GM12878 (cell line): ENCODE results near the gene RAD51B. TPM values are rescaled to one million over a fixed set of nuclear protein-coding genes. Genes with fewer than 3 reads are reported as not detected.

Experiments used
- ATF2 ChIP-seq: IDR thresholded peaks from 2 replicates; pipeline ENCODE4 v1.6.1; 2012; ENCODE audit warnings: low read length, inconsistent platforms
- BCL11A ChIP-seq: IDR thresholded peaks from 2 replicates; pipeline ENCODE4 v1.6.1; 2011; ENCODE audit warnings: low read depth, low read length
- BCL3 ChIP-seq: IDR thresholded peaks from 2 replicates; pipeline ENCODE4 v1.6.1; 2011; ENCODE audit warnings: borderline replicate concordance, low read depth, mild to moderate bottlenecking, moderate library complexity, low read length; ENCODE audit not compliant: insufficient read depth, poor library complexity, severe bottlenecking
- CBX5 ChIP-seq: sonication (generic); IDR thresholded peaks from 2 replicates; pipeline ENCODE4 v1.6.1; 2016; ENCODE audit warnings: low read depth, moderate library complexity, mild to moderate bottlenecking, inconsistent platforms
- CREB1 ChIP-seq: IDR thresholded peaks from 2 replicates; pipeline ENCODE4 v1.6.1; 2012; ENCODE audit warnings: low read depth, mild to moderate bottlenecking, inconsistent platforms
- CREM ChIP-seq: IDR thresholded peaks from 2 replicates; pipeline ENCODE4 v1.6.1; 2014; ENCODE audit warnings: antibody characterized with exemption, low read depth
- CTCF ChIP-seq, 3 experiments: IDR thresholded peaks in 2 of 3; conservative IDR thresholded peaks in 1 of 3; 2 replicates each; pipeline ENCODE4 v1.5.1; 2011; ENCODE audit warnings: low read depth in 3 of 3, low read length in 3 of 3, mild to moderate bottlenecking in 3 of 3, control low read depth in 2 of 3, moderate library complexity in 2 of 3, inconsistent platforms in 1 of 3, mixed read lengths in 1 of 3; ENCODE audit not compliant: control insufficient read depth in 2 of 3, insufficient read depth in 1 of 3; ENCODE audit errors: extremely low read depth in 1 of 3
- EED ChIP-seq: sonication (generic); IDR thresholded peaks from 2 replicates; pipeline ENCODE4 v1.6.1; 2016; ENCODE audit warnings: antibody characterized with exemption, low read depth
- EP300 ChIP-seq, 2 experiments: fragments of 150-350 bp in 1 of 2; IDR thresholded peaks; 2 replicates each; pipeline ENCODE4 v1.6.1; 2011 to 2012; ENCODE audit warnings: low read depth in 2 of 2, low read length in 2 of 2, borderline replicate concordance in 1 of 2, improper control_type of control experiment in 1 of 2, inconsistent platforms in 1 of 2; ENCODE audit not compliant: control insufficient read depth in 1 of 2
- ESRRA ChIP-seq: IDR thresholded peaks from 2 replicates; pipeline ENCODE4 v1.6.1; 2012; ENCODE audit warnings: mild to moderate bottlenecking, low read length, improper control_type of control experiment
- ETV6 ChIP-seq, 2 experiments: fragments of 450-650 bp in 1 of 2; IDR thresholded peaks in 1 of 2; conservative IDR thresholded peaks in 1 of 2; 2 replicates each; pipeline ENCODE4 v1.6.1; 2014; ENCODE audit warnings: antibody characterized with exemption in 1 of 2, borderline replicate concordance in 1 of 2, low read depth in 1 of 2, mild to moderate bottlenecking in 1 of 2, moderate library complexity in 1 of 2
- EZH2 ChIP-seq: IDR thresholded peaks from 2 replicates; pipeline ENCODE4 v1.6.1; 2012; ENCODE audit warnings: low read depth, mild to moderate bottlenecking, control low read depth, inconsistent platforms, low read length, borderline replicate concordance; ENCODE audit not compliant: control insufficient read depth
- IKZF1 ChIP-seq: fragments of 450-650 bp; conservative IDR thresholded peaks from 2 replicates; pipeline ENCODE4 v1.6.1; 2017; ENCODE audit warnings: antibody characterized with exemption, mild to moderate bottlenecking
- IRF4 ChIP-seq: IDR thresholded peaks from 2 replicates; pipeline ENCODE4 v1.6.1; 2011; ENCODE audit warnings: low read depth, low read length
- MEF2A ChIP-seq: IDR thresholded peaks from 2 replicates; pipeline ENCODE4 v1.6.1; 2011; ENCODE audit warnings: low read depth, mild to moderate bottlenecking, low read length, moderate library complexity; ENCODE audit not compliant: insufficient read depth
- MTA3 ChIP-seq: IDR thresholded peaks from 2 replicates; pipeline ENCODE4 v1.6.1; 2012; ENCODE audit warnings: low read length, inconsistent platforms, borderline replicate concordance
- PAX5 ChIP-seq: IDR thresholded peaks from 2 replicates; pipeline ENCODE4 v1.6.1; 2011; ENCODE audit warnings: low read depth, low read length, borderline replicate concordance
- RAD21 ChIP-seq: IDR thresholded peaks from 2 replicates; pipeline ENCODE4 v1.6.1; 2011; ENCODE audit warnings: mild to moderate bottlenecking, low read depth, low read length, moderate library complexity; ENCODE audit not compliant: insufficient read depth
- RB1 ChIP-seq: fragments of 450-650 bp; formaldehyde crosslinking; IDR thresholded peaks from 2 replicates; pipeline ENCODE4 v1.6.1; 2017; ENCODE audit warnings: mild to moderate bottlenecking, borderline replicate concordance
- RUNX3 ChIP-seq: IDR thresholded peaks from 2 replicates; pipeline ENCODE4 v1.6.1; 2012; ENCODE audit warnings: low read length, inconsistent platforms
- SKIL ChIP-seq: fragments of 450-650 bp; IDR thresholded peaks from 2 replicates; pipeline ENCODE4 v1.6.1; 2017; ENCODE audit warnings: mild to moderate bottlenecking, low read depth, inconsistent platforms; ENCODE audit not compliant: poor library complexity, severe bottlenecking
- SMAD5 ChIP-seq: IDR thresholded peaks from 2 replicates; pipeline ENCODE4 v1.6.1; 2016; ENCODE audit warnings: antibody characterized with exemption, low read depth
- SRF ChIP-seq, 2 experiments: IDR thresholded peaks; 2 replicates each; pipeline ENCODE4 v1.6.1; 2011; ENCODE audit warnings: low read depth in 2 of 2, low read length in 2 of 2, mild to moderate bottlenecking in 1 of 2, moderate library complexity in 1 of 2
- SUPT20H ChIP-seq: IDR thresholded peaks from 2 replicates; pipeline ENCODE4 v1.6.1; 2011; ENCODE audit warnings: low read depth, mild to moderate bottlenecking, low read length, moderate library complexity, borderline replicate concordance; ENCODE audit not compliant: control insufficient read depth
- polyA plus RNA-seq, 11 experiments: library from polyadenylated mRNA; depleted of rRNA in 4 of 11; unstranded in 6 of 11; stranded (reverse) in 5 of 11; fragments of >200 nt; fragmentation: Nextera tagmentation in 4 of 11; fragmentation: Illumina TruSeq in 1 of 11; extraction: Ambion mirVana in 4 of 11; extraction: Trizol in 1 of 11; gene quantifications; 1 replicate in 1 of 11; 2 replicates in 10 of 11; pipeline versions ENCODE4 v1.2.1 to v1.2.3, GENCODE V29; 2011 to 2016; ENCODE audit warnings: inconsistent platforms in 2 of 11, missing spikeins in 2 of 11, low read depth in 1 of 11
- total RNA-seq, 4 experiments: library from RNA; depleted of rRNA in 3 of 4; stranded (reverse); fragments of >200 nt in 3 of 4; fragmentation: Illumina TruSeq in 1 of 4; extraction: Trizol in 1 of 4; gene quantifications; 2 replicates each; pipeline versions ENCODE4 v1.2.1 to v1.2.3, GENCODE V29; 2013 to 2021

RAD51B gene
- total and polyA plus RNA-seq, 10 of the 15 experiments (the other 5 are each of a cell fraction or from before 2014, with no cell fraction given), result 9.8 to 26.8 (median 21.3) TPM

GRCh38 chr14:68328509-68328908, 508.9 kb downstream of the RAD51B start (continued):
- TF ChIP-seq ETV6 (conservative IDR thresholded peaks at IDR 0.05 in 1 of 2, IDR thresholded peaks at IDR 0.05 in 1 of 2; ENCODE audit: borderline replicate concordance in 1 of 2, low read depth in 1 of 2) (peak in 1 of 2 experiments; percentile 60; a peak in 2 of 4 replicates), SMAD5 (no peak), RAD21 (peak; percentile 30; the same call in 1 of the 2 replicates), IRF4 (peak; percentile 77), ATF2 (peak; percentile 64; the same call in 1 of the 2 replicates), ESRRA (no peak), IKZF1 (peak; percentile 40; the same call in 1 of the 2 replicates), MTA3 (peak; percentile 56; the same call in 1 of the 2 replicates), SUPT20H (no peak), SRF (IDR thresholded peaks at IDR 0.05; ENCODE audit: low read depth in 2 of 2, low read length in 2 of 2) (no peak), EZH2 (no peak), PAX5 (peak; percentile 44; the same call in 1 of the 2 replicates), BCL11A (peak; percentile 71), RB1 (no peak), SKIL (peak; percentile 31), CREB1 (no peak), CREM (peak; percentile 39; the same call in 1 of the 2 replicates), MEF2A (0 out of 2 replicates have a peak, but pooled peaks have one; percentile 59), CTCF (IDR thresholded peaks at IDR 0.05 in 2 of 3, conservative IDR thresholded peaks at IDR 0.05 in 1 of 3; ENCODE audit: control insufficient read depth in 2 of 3, extremely low read depth in 1 of 3, insufficient read depth in 1 of 3, low read depth in 3 of 3, low read length in 3 of 3) (no peak), CBX5 (peak; percentile 41; the same call in 1 of the 2 replicates), EP300 (IDR thresholded peaks at IDR 0.05; ENCODE audit: borderline replicate concordance in 1 of 2, control insufficient read depth in 1 of 2, low read depth in 2 of 2, low read length in 2 of 2) (peak in 1 of 2 experiments; percentile 44; a peak in 1 of 4 replicates), BCL3 (peak; percentile 52), RUNX3 (peak; percentile 94), EED (peak; percentile 84)
